ENCODE results near the gene ZNF654. TPM values are rescaled to one million over a fixed set of nuclear protein-coding genes. Genes with fewer than 3 reads are reported as not detected.

ZNF654 gene
- total and polyA plus RNA-seq, 9 of the 15 experiments (the other 6 are each of a cell fraction or from before 2014, with no cell fraction given): 2.4 to 8.6 (median 5.1) TPM

DNA sequence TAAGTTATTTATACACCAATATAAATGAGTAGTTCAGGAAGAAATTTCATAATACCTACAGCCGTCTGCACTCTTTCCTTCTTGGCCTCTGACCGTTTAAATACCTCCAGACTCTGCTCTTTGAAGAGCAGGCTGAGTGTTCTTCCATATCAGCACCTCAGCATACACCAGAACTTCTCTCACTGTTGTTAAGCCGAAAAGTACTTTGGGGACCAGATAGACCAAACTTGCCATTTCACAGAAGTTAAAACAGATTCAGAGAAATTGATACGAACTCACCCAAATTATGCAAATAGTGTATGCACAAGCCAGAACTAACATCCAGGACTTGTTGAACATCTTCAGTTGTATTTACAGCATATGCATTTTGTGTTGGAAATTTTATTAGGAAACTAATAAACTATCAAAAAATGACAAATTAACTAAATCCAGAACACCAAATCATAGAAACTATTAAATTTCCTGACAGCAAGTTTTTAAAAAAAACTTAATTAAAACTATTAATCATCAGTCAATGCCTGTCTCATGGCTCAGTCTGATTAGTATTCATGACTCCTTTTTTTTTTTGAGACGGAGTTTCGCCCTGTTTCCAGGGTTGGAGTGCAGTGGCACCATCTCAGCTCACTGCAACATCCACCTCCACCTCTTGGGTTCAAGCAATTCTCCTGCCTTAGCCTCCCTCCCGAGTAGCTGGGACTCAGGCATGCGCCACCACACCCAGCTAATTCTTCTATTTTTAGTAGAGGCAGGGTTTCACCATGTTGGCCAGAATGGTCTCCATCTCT lies 24.4 kb upstream of the ZNF654 start (continued):
- TF ChIP-seq, protein P1, sequence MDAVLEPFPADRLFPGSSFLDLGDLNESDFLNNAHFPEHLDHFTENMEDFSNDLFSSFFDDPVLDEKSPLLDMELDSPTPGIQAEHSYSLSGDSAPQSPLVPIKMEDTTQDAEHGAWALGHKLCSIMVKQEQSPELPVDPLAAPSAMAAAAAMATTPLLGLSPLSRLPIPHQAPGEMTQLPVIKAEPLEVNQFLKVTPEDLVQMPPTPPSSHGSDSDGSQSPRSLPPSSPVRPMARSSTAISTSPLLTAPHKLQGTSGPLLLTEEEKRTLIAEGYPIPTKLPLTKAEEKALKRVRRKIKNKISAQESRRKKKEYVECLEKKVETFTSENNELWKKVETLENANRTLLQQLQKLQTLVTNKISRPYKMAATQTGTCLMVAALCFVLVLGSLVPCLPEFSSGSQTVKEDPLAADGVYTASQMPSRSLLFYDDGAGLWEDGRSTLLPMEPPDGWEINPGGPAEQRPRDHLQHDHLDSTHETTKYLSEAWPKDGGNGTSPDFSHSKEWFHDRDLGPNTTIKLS (IDR thresholded peaks at IDR 0.05; ENCODE audit: borderline replicate concordance, low read depth): no peak
- TF ChIP-seq RAD51 (IDR thresholded peaks at IDR 0.05; ENCODE audit: borderline replicate concordance, low read depth) (no peak), PURB (CRISPR knock-in tag; IDR thresholded peaks at IDR 0.05; ENCODE audit: low read depth) (no peak), BRF1 (IDR thresholded peaks at IDR 0.05; ENCODE audit: borderline replicate concordance, extremely low read depth, insufficient read length) (no peak), JUND (IDR thresholded peaks at IDR 0.05; ENCODE audit: borderline replicate concordance, low read depth, low read length) (0 out of 2 replicates have a peak, but pooled peaks have one; percentile 26), JUND (tag; IDR thresholded peaks at IDR 0.05; ENCODE audit: borderline replicate concordance, low read depth, low read length) (no peak), BDP1 (IDR thresholded peaks at IDR 0.05; ENCODE audit: insufficient read depth, insufficient read length) (no peak), FOSL1 (tag; conservative IDR thresholded peaks at IDR 0.05) (no peak), ZNF253 (CRISPR knock-in tag; conservative IDR thresholded peaks at IDR 0.05) (no peak), SMARCC2 (IDR thresholded peaks at IDR 0.05; ENCODE audit: low read depth) (no peak), ZNF384 (IDR thresholded peaks at IDR 0.05; ENCODE audit: low read depth, low read length) (peak; percentile 53; the same call in 1 of the 2 replicates), ZNF347 (CRISPR knock-in tag; IDR thresholded peaks at IDR 0.05; ENCODE audit: low read depth) (no peak), ZNF212 (CRISPR knock-in tag; IDR thresholded peaks at IDR 0.05) (no peak), NCOA4 (IDR thresholded peaks at IDR 0.05; ENCODE audit: partially characterized antibody) (no peak), GTF2A2 (tag; IDR thresholded peaks at IDR 0.05) (no peak), POLR2A (conservative IDR thresholded peaks at IDR 0.05) (0 out of 2 replicates have a peak, but pooled peaks have one; percentile 34), CHD2 (IDR thresholded peaks at IDR 0.05; ENCODE audit: low read depth, low read length) (no peak), ZKSCAN8 (CRISPR knock-in tag; IDR thresholded peaks at IDR 0.05) (no peak), PCBP2 (IDR thresholded peaks at IDR 0.05; ENCODE audit: low read depth, low read length, poor library complexity, severe bottlenecking) (no peak), NFXL1 (CRISPR knock-in tag; IDR thresholded peaks at IDR 0.05) (no peak), CBFB (CRISPR knock-in tag; IDR thresholded peaks at IDR 0.05) (no peak), LCOR (CRISPR knock-in tag; IDR thresholded peaks at IDR 0.05) (no peak), TAF15 (IDR thresholded peaks at IDR 0.05; ENCODE audit: low read depth, low read length) (no peak), TCF15 (CRISPR knock-in tag; IDR thresholded peaks at IDR 0.05) (no peak), MEIS2 (IDR thresholded peaks at IDR 0.05; ENCODE audit: partially characterized antibody) (peak; percentile 79)
- TF ChIP-seq, protein P2, sequence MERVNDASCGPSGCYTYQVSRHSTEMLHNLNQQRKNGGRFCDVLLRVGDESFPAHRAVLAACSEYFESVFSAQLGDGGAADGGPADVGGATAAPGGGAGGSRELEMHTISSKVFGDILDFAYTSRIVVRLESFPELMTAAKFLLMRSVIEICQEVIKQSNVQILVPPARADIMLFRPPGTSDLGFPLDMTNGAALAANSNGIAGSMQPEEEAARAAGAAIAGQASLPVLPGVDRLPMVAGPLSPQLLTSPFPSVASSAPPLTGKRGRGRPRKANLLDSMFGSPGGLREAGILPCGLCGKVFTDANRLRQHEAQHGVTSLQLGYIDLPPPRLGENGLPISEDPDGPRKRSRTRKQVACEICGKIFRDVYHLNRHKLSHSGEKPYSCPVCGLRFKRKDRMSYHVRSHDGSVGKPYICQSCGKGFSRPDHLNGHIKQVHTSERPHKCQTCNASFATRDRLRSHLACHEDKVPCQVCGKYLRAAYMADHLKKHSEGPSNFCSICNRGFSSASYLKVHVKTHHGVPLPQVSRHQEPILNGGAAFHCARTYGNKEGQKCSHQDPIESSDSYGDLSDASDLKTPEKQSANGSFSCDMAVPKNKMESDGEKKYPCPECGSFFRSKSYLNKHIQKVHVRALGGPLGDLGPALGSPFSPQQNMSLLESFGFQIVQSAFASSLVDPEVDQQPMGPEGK (CRISPR knock-in tag; IDR thresholded peaks at IDR 0.05; ENCODE audit: borderline replicate concordance): no peak

Data from K562 (cell line).